Right atrium auricular region (tissue), 2 donors: Measurements from ENCODE around the gene SLC26A4. TPM values are rescaled to one million over a fixed set of nuclear protein-coding genes. Genes with fewer than 3 reads are reported as not detected.
A peak's percentile ranks its signal among the peaks of the same experiment; 100 is the strongest.

Experiments
- DNase-seq: peaks from one replicate; pipeline ENCODE4 v3.0.0-alpha.2; 2019; ENCODE audit warnings: low spot score
- H3K27ac ChIP-seq, 2 donors: fragments of 200-600 bp; sonication (generic); 1 replicate in 1 of 2; 2 replicates in 1 of 2; pipeline ENCODE4 v1.5.1; 2016 to 2019
- H3K27me3 ChIP-seq, 2 donors: fragments of 200-600 bp; sonication (generic); one replicate each; pipeline versions ENCODE4 v1.5.1 to v1.6.0; 2017 to 2019
- H3K36me3 ChIP-seq: fragments of 200-600 bp; sonication (generic); one replicate; pipeline ENCODE4 v1.5.1; 2016
- H3K4me1 ChIP-seq, 2 donors: fragments of 200-600 bp; sonication (generic); one replicate each; pipeline versions ENCODE4 v1.5.1 to v1.6.0; 2017 to 2019
- H3K4me3 ChIP-seq, 2 donors: fragments of 200-600 bp; sonication (generic); 1 replicate in 1 of 2; 2 replicates in 1 of 2; pipeline ENCODE4 v1.5.1; 2017 to 2019; ENCODE audit warnings: mild to moderate bottlenecking in 1 of 2, moderate library complexity in 1 of 2
- H3K9me3 ChIP-seq, 2 donors: fragments of 200-600 bp; sonication (generic); one replicate each; pipeline ENCODE4 v1.5.1; 2019
- CTCF ChIP-seq, 2 donors: fragments of 200-600 bp; sonication (generic); IDR thresholded peaks; one replicate each; pipeline ENCODE4 v1.5.1; 2019; ENCODE audit warnings: antibody characterized with exemption in 2 of 2
- total RNA-seq, 2 donors: library from RNA; depleted of rRNA; stranded (reverse); fragments of >200 nt; gene quantifications; one replicate each; pipeline ENCODE4 v1.1.0, GENCODE V29; 2016

Gene SLC26A4
- total RNA-seq, 2 donors from 2014 or later = 0.30 to 0.51 TPM

GRCh38 chr7:107661081-107661864, 645 bp downstream of the SLC26A4 start:
- Histone ChIP-seq H3K27ac (no peak overlapping the region), H3K4me3 (peak overlapping the region; percentile 24 to 54), H3K36me3 (no peaks in the 10 kb centered on the region), H3K4me1 (peaks cover 0 to 19% of the 10 kb centered on the region in 2 donors), H3K27me3 (peaks cover 3 to 8% of the 10 kb centered on the region in 2 donors), H3K9me3 (no peaks in the 10 kb centered on the region)
- DNase-seq = no peak
- TF ChIP-seq CTCF (IDR thresholded peaks at IDR 0.05) = no peak

DNA sequence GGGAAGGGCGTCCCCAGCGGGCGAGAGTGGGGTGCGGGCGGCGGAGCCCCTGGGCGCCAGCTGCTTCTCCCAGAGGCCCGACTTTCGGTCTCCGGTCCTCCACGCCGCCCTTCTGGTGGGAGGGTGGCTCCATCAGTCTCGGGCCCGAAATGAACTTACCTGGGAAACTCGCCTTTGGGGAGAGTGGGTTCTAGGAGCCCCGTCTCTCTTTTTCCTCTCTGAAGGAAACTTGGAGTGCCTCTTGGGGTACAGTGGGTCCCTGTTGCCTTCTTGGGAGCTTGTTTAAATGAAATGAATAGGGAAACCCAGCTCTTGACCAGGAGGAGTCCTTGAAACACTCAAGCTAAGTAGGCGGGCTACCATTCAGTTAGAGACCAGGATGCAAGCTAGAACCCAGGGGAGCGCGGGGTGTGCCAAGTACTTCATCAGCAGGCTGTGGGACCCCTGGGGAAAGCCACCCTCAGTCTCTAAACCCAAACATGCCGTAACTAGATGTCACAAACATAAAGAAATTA, 1.3 kb downstream of the SLC26A4 start:
- Histone ChIP-seq H3K9me3 (no peaks in the 10 kb centered on the region), H3K27me3 (peaks cover 3 to 8% of the 10 kb centered on the region in 2 donors), H3K4me3 (peak overlapping the region; percentile 24 to 54), H3K27ac (no peak overlapping the region), H3K36me3 (no peaks in the 10 kb centered on the region), H3K4me1 (peaks cover 0 to 19% of the 10 kb centered on the region in 2 donors)
- no peak for TF ChIP-seq CTCF (IDR thresholded peaks at IDR 0.05)
- no peak for DNase-seq

- no peak overlapping the region for H3K27ac ChIP-seq
Measured at GRCh38 chr7:107663196-107663595, 2.6 kb downstream of the SLC26A4 start.

GRCh38 chr7:107666790-107667189, 6.2 kb downstream of the SLC26A4 start:
- H3K4me1 ChIP-seq = peaks cover 0 to 3% of the 10 kb centered on the region in 2 donors
- DNase-seq = no peak
- H3K9me3 ChIP-seq = no peaks in the 10 kb centered on the region
- no peak for TF ChIP-seq CTCF (IDR thresholded peaks at IDR 0.05)
- H3K36me3 ChIP-seq = no peaks in the 10 kb centered on the region
- no peak overlapping the region for H3K27ac ChIP-seq
- no peaks in the 10 kb centered on the region for H3K27me3 ChIP-seq
- no peak overlapping the region for H3K4me3 ChIP-seq

More at GRCh38 chr7:107663196-107663595, 2.6 kb downstream of the SLC26A4 start:
- Histone ChIP-seq H3K36me3 (no peaks in the 10 kb centered on the region), H3K27me3 (peaks cover 3 to 8% of the 10 kb centered on the region in 2 donors), H3K4me3 (no peak overlapping the region), H3K9me3 (no peaks in the 10 kb centered on the region), H3K4me1 (peaks cover 0 to 19% of the 10 kb centered on the region in 2 donors)
- TF ChIP-seq CTCF (IDR thresholded peaks at IDR 0.05) = no peak
- no peak for DNase-seq

- H3K36me3 ChIP-seq = no peaks in the 10 kb centered on the region
- no peaks in the 10 kb centered on the region for H3K4me1 ChIP-seq
- no peak for TF ChIP-seq CTCF (IDR thresholded peaks at IDR 0.05)
- DNase-seq = no peak
- no peaks in the 10 kb centered on the region for H3K27me3 ChIP-seq
- H3K4me3 ChIP-seq = no peak overlapping the region
- no peak overlapping the region for H3K27ac ChIP-seq
- H3K9me3 ChIP-seq = no peaks in the 10 kb centered on the region
Measured at GRCh38 chr7:107667341-107667740, 6.7 kb downstream of the SLC26A4 start.
